ENCODE data around the gene ZNF536.

Gene ZNF536

GRCh38 chr19:30367006-30367405, 5.2 kb upstream of the ZNF536 start:
- Histone ChIP-seq H3K27me3 (ENCODE audit: control insufficient read depth, insufficient read depth, low read length) (no peaks in the 10 kb centered on the region; the same call in 1 of the 2 replicates), H3K4me3 (ENCODE audit: low read depth, low read length) (no peak overlapping the region), H3K9ac (ENCODE audit: low read depth, low read length) (no peak overlapping the region), H3K27ac (ENCODE audit: low read depth, low read length) (no peak overlapping the region), H3K9me3 (ENCODE audit: control insufficient read depth, insufficient read depth, low read length) (no peaks in the 10 kb centered on the region), H3K4me1 (ENCODE audit: control insufficient read depth, insufficient read depth, low read length) (peaks cover 8% of the 10 kb centered on the region; the same call in 1 of the 2 replicates), H3K36me3 (ENCODE audit: control insufficient read depth, insufficient read depth, low read length) (no peaks in the 10 kb centered on the region)

- H3K9ac ChIP-seq (ENCODE audit: low read depth, low read length) = no peak overlapping the region
- H3K27ac ChIP-seq (ENCODE audit: low read depth, low read length) = no peak overlapping the region
- H3K36me3 ChIP-seq (ENCODE audit: control insufficient read depth, insufficient read depth, low read length) = no peaks in the 10 kb centered on the region
- H3K9me3 ChIP-seq (ENCODE audit: control insufficient read depth, insufficient read depth, low read length) = no peaks in the 10 kb centered on the region
- H3K4me3 ChIP-seq (ENCODE audit: low read depth, low read length) = no peak overlapping the region
- H3K27me3 ChIP-seq (ENCODE audit: control insufficient read depth, insufficient read depth, low read length) = no peaks in the 10 kb centered on the region; the same call in 1 of the 2 replicates
- peaks cover 12% of the 10 kb centered on the region for H3K4me1 ChIP-seq (ENCODE audit: control insufficient read depth, insufficient read depth, low read length)
Observed at GRCh38 chr19:30367421-30367820, 4.8 kb upstream of the ZNF536 start.

- Histone ChIP-seq H3K27me3 (ENCODE audit: control insufficient read depth, insufficient read depth, low read length) (peaks cover 10% of the 10 kb centered on the region), H3K27ac (ENCODE audit: low read depth, low read length) (no peak overlapping the region), H3K4me1 (ENCODE audit: control insufficient read depth, insufficient read depth, low read length) (peaks cover 33% of the 10 kb centered on the region), H3K4me3 (ENCODE audit: low read depth, low read length) (no peak overlapping the region), H3K36me3 (ENCODE audit: control insufficient read depth, insufficient read depth, low read length) (no peaks in the 10 kb centered on the region), H3K9me3 (ENCODE audit: control insufficient read depth, insufficient read depth, low read length) (no peaks in the 10 kb centered on the region), H3K9ac (ENCODE audit: low read depth, low read length) (no peak overlapping the region)
Observed at GRCh38 chr19:30369833-30370232, 2.4 kb upstream of the ZNF536 start.

GRCh38 chr19:30371161-30371836, 885 bp upstream of the ZNF536 start:
- Histone ChIP-seq H3K27me3 (ENCODE audit: control insufficient read depth, insufficient read depth, low read length) (peaks cover 23% of the 10 kb centered on the region), H3K27ac (ENCODE audit: low read depth, low read length) (no peak overlapping the region), H3K9ac (ENCODE audit: low read depth, low read length) (no peak overlapping the region), H3K9me3 (ENCODE audit: control insufficient read depth, insufficient read depth, low read length) (no peaks in the 10 kb centered on the region), H3K4me1 (ENCODE audit: control insufficient read depth, insufficient read depth, low read length) (peaks cover 33% of the 10 kb centered on the region), H3K4me3 (ENCODE audit: low read depth, low read length) (no peak overlapping the region), H3K36me3 (ENCODE audit: control insufficient read depth, insufficient read depth, low read length) (no peaks in the 10 kb centered on the region)

- H3K4me1 ChIP-seq (ENCODE audit: control insufficient read depth, insufficient read depth, low read length) = peaks cover 33% of the 10 kb centered on the region
- H3K4me3 ChIP-seq (ENCODE audit: low read depth, low read length) = peak overlapping the region; percentile 1
- H3K9me3 ChIP-seq (ENCODE audit: control insufficient read depth, insufficient read depth, low read length) = no peaks in the 10 kb centered on the region
- H3K9ac ChIP-seq (ENCODE audit: low read depth, low read length) = no peak overlapping the region
- peaks cover 25% of the 10 kb centered on the region for H3K27me3 ChIP-seq (ENCODE audit: control insufficient read depth, insufficient read depth, low read length)
- H3K36me3 ChIP-seq (ENCODE audit: control insufficient read depth, insufficient read depth, low read length) = no peaks in the 10 kb centered on the region
- no peak overlapping the region for H3K27ac ChIP-seq (ENCODE audit: low read depth, low read length)
Observed at GRCh38 chr19:30373593-30373992, 1.4 kb downstream of the ZNF536 start.

- peaks cover 25% of the 10 kb centered on the region for H3K27me3 ChIP-seq (ENCODE audit: control insufficient read depth, insufficient read depth, low read length)
- H3K9ac ChIP-seq (ENCODE audit: low read depth, low read length) = peak overlapping the region; percentile 29; the same call in 1 of the 2 replicates
- H3K9me3 ChIP-seq (ENCODE audit: control insufficient read depth, insufficient read depth, low read length) = no peaks in the 10 kb centered on the region
- peak overlapping the region; percentile 65 for H3K4me3 ChIP-seq (ENCODE audit: low read depth, low read length)
- H3K27ac ChIP-seq (ENCODE audit: low read depth, low read length) = no peak overlapping the region
- peaks cover 33% of the 10 kb centered on the region for H3K4me1 ChIP-seq (ENCODE audit: control insufficient read depth, insufficient read depth, low read length)
- H3K36me3 ChIP-seq (ENCODE audit: control insufficient read depth, insufficient read depth, low read length) = no peaks in the 10 kb centered on the region
Observed at GRCh38 chr19:30374539-30374864, 2.3 kb downstream of the ZNF536 start.

- H3K27ac ChIP-seq (ENCODE audit: low read depth, low read length) = no peak overlapping the region
- peaks cover 33% of the 10 kb centered on the region for H3K4me1 ChIP-seq (ENCODE audit: control insufficient read depth, insufficient read depth, low read length)
- peak overlapping the region; percentile 29 for H3K9ac ChIP-seq (ENCODE audit: low read depth, low read length)
- H3K27me3 ChIP-seq (ENCODE audit: control insufficient read depth, insufficient read depth, low read length) = peaks cover 25% of the 10 kb centered on the region
- peak overlapping the region; percentile 65 for H3K4me3 ChIP-seq (ENCODE audit: low read depth, low read length)
- H3K36me3 ChIP-seq (ENCODE audit: control insufficient read depth, insufficient read depth, low read length) = no peaks in the 10 kb centered on the region
- H3K9me3 ChIP-seq (ENCODE audit: control insufficient read depth, insufficient read depth, low read length) = no peaks in the 10 kb centered on the region
Observed at GRCh38 chr19:30374865-30375552, 2.8 kb downstream of the ZNF536 start.

- Histone ChIP-seq H3K27me3 (ENCODE audit: control insufficient read depth, insufficient read depth, low read length) (peaks cover 25% of the 10 kb centered on the region), H3K4me3 (ENCODE audit: low read depth, low read length) (peak overlapping the region; percentile 65; the same call in 1 of the 2 replicates), H3K36me3 (ENCODE audit: control insufficient read depth, insufficient read depth, low read length) (no peaks in the 10 kb centered on the region), H3K9ac (ENCODE audit: low read depth, low read length) (no peak overlapping the region; the same call in 1 of the 2 replicates), H3K27ac (ENCODE audit: low read depth, low read length) (no peak overlapping the region), H3K4me1 (ENCODE audit: control insufficient read depth, insufficient read depth, low read length) (peaks cover 33% of the 10 kb centered on the region), H3K9me3 (ENCODE audit: control insufficient read depth, insufficient read depth, low read length) (no peaks in the 10 kb centered on the region)
Observed at GRCh38 chr19:30375553-30376031, 3.4 kb downstream of the ZNF536 start.

- Histone ChIP-seq H3K4me1 (ENCODE audit: control insufficient read depth, insufficient read depth, low read length) (peaks cover 30% of the 10 kb centered on the region), H3K9ac (ENCODE audit: low read depth, low read length) (no peak overlapping the region), H3K4me3 (ENCODE audit: low read depth, low read length) (no peak overlapping the region), H3K27me3 (ENCODE audit: control insufficient read depth, insufficient read depth, low read length) (peaks cover 25% of the 10 kb centered on the region), H3K9me3 (ENCODE audit: control insufficient read depth, insufficient read depth, low read length) (no peaks in the 10 kb centered on the region), H3K27ac (ENCODE audit: low read depth, low read length) (no peak overlapping the region), H3K36me3 (ENCODE audit: control insufficient read depth, insufficient read depth, low read length) (no peaks in the 10 kb centered on the region)
Observed at GRCh38 chr19:30376272-30376671, 4.1 kb downstream of the ZNF536 start.

GRCh38 chr19:30376826-30377425, 4.7 kb downstream of the ZNF536 start:
- Histone ChIP-seq H3K9ac (ENCODE audit: low read depth, low read length) (no peak overlapping the region), H3K36me3 (ENCODE audit: control insufficient read depth, insufficient read depth, low read length) (no peaks in the 10 kb centered on the region), H3K9me3 (ENCODE audit: control insufficient read depth, insufficient read depth, low read length) (no peaks in the 10 kb centered on the region), H3K27ac (ENCODE audit: low read depth, low read length) (no peak overlapping the region), H3K27me3 (ENCODE audit: control insufficient read depth, insufficient read depth, low read length) (peaks cover 25% of the 10 kb centered on the region), H3K4me3 (ENCODE audit: low read depth, low read length) (no peak overlapping the region), H3K4me1 (ENCODE audit: control insufficient read depth, insufficient read depth, low read length) (peaks cover 26% of the 10 kb centered on the region)

GRCh38 chr19:30378701-30379100, 6.5 kb downstream of the ZNF536 start:
- no peak overlapping the region for H3K4me3 ChIP-seq (ENCODE audit: low read depth, low read length)
- H3K27ac ChIP-seq (ENCODE audit: low read depth, low read length) = no peak overlapping the region
- H3K9me3 ChIP-seq (ENCODE audit: control insufficient read depth, insufficient read depth, low read length) = no peaks in the 10 kb centered on the region
- H3K4me1 ChIP-seq (ENCODE audit: control insufficient read depth, insufficient read depth, low read length) = peaks cover 9% of the 10 kb centered on the region
- no peak overlapping the region for H3K9ac ChIP-seq (ENCODE audit: low read depth, low read length)
- H3K27me3 ChIP-seq (ENCODE audit: control insufficient read depth, insufficient read depth, low read length) = peaks cover 25% of the 10 kb centered on the region
- no peaks in the 10 kb centered on the region for H3K36me3 ChIP-seq (ENCODE audit: control insufficient read depth, insufficient read depth, low read length)

All from HUES48 (cell line).